B cell (primary cell): Measurements from ENCODE around the gene ASTN1.

ENCODE experiments used
- EZH2 ChIP-seq: IDR thresholded peaks from 2 replicates; pipeline ENCODE4 v1.6.1; 2012; ENCODE audit warnings: borderline replicate concordance, low read depth, mild to moderate bottlenecking, moderate library complexity, low read length; ENCODE audit not compliant: insufficient read depth, poor library complexity, severe bottlenecking
- TF ChIP-seq, protein P1 (sequence below): fragments of 200-600 bp; IDR thresholded peaks from one replicate; pipeline ENCODE4 v1.8.0; 2022; ENCODE audit warnings: antibody characterized with exemption, mild to moderate bottlenecking

DNA sequence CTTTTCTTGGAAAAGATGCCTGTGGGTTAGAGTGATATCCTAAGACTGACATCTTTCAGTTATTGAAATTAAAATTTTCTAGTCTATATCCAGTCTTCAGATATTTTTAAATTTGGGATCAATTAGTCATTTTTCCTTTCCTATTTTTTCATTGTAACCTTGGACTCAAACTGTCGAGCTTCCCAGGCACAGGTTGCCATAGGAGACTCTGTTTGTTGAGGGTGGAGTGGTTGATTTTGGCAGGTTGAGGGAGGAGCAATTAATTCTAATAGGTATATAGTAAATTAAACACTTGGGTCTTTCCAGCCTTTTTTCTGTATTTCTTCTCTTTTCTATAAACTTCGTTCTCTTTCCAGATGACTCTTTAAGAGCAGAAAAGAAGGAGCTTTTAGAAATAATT, 326.8 kb downstream of the ASTN1 start:
- no peak for TF ChIP-seq EZH2
- TF ChIP-seq, protein P1, sequence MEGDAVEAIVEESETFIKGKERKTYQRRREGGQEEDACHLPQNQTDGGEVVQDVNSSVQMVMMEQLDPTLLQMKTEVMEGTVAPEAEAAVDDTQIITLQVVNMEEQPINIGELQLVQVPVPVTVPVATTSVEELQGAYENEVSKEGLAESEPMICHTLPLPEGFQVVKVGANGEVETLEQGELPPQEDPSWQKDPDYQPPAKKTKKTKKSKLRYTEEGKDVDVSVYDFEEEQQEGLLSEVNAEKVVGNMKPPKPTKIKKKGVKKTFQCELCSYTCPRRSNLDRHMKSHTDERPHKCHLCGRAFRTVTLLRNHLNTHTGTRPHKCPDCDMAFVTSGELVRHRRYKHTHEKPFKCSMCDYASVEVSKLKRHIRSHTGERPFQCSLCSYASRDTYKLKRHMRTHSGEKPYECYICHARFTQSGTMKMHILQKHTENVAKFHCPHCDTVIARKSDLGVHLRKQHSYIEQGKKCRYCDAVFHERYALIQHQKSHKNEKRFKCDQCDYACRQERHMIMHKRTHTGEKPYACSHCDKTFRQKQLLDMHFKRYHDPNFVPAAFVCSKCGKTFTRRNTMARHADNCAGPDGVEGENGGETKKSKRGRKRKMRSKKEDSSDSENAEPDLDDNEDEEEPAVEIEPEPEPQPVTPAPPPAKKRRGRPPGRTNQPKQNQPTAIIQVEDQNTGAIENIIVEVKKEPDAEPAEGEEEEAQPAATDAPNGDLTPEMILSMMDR: no peak
